ENCODE results near the gene GSTA5.
"Not testable (repeated sequence)": the region's sequence is repeated elsewhere in the genome, so short reads cannot be mapped to it uniquely, and the experiment has no call there.

GSTA5 gene

DNA sequence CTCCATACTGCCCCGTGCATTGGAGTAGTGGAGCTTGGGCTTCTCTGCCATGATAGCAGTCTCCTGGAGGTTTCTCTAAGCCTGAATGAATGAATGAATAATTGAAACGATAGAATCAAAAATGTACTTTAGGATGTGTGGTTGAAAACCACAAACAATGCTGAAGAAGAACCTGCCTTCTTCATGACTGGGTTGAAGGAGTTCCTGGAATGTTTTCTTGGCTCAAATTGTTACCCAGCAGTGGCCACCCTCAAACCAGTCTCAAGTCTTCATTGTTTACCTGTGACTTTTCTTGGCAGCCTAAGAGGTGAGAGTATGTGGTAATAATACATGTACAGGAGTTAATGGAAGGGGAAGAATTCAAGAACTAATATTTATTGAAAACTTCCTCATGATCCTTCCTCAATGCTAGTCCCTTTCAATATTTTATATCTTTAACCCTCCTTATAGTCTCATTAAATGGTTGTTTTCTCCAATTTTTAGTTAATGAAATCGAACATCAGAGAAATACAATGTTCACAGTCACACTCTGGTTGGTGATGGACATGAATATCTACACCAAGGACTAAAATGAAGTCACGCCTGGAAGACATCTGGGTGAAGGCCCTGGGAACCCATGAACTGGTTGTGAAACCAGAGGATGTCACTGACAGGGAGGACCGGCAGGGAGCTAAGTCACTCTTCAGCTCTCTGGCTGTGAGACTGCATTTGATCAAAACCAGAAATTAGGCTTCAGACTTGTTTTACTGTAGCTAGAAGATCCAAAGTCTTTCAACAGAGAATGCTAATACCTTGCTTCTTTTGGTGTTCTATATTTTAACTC is at the start of gene GSTA5:
Gene GSTA5 (minus strand): TSS at position 51 of the 823 bp plus-strand sequence.
- DNase-seq: no peak

DNA sequence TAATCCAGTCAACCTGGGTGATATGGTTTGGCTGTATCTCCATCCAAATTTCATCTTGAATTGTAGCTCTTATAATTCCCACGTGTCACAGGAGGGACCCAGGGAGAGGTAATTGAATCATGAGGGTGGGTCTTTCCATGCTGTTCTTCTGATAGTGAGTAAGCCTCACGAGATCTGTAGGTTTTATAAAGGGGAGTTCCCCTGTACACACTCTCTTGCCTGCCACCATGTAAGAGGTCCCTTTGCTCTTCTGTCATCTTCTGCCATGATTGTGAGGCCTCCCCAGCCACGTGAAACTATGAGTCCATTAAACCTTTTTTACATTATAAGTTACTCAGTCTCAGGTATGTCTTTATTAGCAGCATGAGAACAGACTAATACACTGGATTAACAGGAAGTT is 49.4 kb upstream of the GSTA5 start:
- DNase-seq: no peak

DNA sequence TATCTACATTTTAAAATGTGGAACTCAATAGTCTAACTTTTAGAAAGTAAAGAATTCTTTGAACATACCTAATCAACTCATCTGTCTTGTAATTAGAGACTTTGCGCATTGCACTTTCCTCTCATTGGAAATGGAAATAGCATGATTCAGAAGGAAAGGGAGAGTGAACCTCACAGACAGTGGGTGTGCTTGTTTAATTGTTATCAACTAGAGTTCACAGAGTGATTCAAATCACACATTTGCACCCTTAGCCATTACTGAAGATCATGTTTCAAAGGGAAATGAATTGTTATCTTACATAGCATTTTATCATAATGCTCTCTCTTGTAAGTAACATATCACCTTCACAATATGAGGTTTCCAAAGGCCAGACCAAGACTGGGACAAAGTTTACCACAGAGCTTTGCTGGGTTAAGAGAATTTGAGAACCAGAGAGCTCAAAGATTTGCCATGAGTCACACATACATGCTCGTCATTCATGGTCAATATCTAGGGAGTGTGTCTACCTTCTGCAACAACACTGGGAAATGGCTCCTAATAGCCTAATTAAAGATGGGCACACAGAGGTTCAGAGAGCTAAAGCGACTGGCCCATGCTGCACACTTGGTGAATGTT is 47.4 kb upstream of the GSTA5 start:
- DNase-seq: no peak

DNA sequence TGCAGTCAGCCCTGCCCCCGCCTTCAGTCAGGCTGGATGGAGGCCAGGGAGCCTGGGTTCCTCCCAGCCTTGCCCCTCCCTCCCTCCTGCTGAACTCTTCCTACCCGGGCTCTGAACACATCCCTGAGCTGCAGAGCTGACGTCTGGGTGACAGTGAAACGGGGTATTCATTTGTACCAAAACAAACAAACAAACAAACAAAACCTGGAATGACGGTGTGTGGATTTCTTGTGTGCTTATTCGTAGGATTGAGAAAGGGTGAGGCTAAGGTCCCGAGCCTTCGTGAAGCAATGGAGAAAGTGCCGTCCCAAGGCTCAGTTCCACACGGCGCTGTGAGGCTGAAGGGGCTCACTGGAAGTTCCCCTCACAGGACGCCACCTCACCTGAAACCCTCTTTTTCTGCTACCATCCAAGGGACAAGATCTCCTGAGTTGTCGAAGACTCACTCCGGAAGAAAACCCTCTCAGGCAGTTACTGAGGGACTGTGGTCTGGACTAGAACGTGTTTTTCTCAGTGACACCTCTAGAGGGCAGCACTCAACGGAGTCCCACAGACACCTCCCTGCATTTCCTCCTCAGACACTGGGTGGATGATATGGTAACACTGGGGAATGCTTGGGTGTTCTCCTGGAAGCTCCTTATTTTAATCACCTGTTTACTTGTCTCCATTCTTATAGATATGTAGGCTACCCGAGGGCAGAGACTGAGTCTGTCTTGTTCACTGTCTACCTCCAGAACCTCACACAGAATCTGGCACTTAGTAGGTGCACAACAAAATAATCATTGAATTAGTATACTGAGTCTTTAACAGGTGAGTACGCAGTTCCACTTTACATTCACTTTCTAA is 41.6 kb upstream of the GSTA5 start:
- peak; percentile 55 for DNase-seq

DNA sequence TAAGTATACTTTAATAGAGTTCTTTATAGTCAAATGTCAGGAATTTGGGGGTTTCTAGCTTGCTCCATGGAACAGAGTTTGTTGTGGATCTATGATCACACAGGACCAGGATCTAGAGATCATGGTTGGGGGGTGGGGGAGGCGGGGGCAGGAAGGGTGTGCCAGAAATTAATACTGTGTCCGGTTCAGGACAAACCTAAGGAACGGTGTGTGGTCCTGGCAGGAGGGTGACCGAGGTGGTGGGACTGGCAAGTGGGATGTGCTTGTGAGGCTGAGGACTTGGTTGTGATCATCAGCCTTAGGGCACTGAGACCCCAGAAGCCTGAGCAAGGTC is 41.0 kb upstream of the GSTA5 start:
- DNase-seq: no peak

DNA sequence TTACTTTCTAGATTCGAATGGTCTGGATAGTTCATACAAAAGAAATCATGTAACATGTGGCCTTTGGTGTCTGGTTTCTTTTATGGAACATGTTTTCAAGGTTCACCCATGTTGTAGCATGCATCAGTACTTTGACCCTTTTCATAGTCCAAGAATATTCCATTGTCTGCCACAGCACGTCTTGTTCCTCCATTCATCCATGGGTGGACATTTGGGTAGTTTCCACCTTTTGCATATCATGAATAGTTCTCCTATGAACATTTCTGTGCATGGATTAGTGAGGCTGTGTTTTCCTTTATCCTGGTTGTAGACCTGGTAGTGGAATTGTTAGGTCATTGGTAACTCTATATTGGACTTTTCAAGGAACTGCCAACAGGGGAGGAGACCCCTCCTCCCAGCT is 37.2 kb upstream of the GSTA5 start:
- no peak for DNase-seq

DNA sequence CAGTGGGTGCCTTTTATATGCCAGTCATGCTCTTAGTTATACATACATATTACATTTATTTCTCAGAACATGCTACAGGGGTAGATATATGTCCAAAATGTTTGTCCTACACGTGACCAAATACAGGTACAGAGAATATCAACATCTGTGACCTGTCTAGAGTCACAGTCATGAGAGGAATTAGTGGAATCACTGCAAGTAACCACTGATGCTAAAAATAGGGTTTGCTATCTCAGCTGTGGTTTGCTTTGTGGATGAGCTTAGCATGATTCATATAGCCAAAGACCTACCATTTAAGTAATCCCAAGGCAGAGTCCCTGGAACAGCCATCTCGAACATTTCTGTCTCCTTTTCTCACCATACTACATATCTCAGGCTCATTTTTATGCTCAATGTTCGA is 36.6 kb upstream of the GSTA5 start:
- no peak for DNase-seq

DNA sequence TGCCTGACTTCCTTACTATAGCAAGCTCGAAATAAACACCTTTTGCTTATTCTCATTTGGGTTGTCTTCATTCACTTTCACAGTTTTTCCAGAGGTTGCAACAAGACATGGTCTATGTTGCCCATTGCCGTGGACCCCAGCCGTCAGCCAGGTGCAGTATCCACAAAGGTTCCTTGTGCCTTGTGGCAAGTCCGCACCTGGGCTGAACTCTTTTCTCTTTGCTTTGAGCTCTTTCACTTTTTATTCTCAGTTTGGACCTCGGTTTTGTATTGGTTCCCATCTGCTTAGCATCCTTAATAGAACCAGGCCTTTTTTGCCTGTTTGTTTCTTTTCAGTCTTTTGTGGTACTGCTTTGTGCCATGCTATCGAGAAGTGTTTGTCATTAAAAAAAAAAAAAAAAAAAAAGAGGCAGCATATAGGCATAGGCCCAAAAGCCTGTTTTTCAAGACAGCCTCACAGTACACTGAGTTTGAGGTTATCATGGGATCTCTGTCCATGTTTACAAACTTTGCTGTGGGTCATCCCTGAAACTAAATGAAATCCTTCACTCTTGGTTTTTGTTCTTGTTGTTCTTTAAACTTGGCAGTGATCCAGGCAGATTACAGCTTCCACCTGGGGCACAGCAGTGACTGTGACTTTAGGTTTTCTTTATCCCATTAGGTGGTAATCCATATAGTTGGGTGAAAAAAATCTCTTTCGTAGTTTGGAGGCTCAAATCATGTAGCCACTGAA is 35.6 kb upstream of the GSTA5 start:
- DNase-seq: no peak

DNA sequence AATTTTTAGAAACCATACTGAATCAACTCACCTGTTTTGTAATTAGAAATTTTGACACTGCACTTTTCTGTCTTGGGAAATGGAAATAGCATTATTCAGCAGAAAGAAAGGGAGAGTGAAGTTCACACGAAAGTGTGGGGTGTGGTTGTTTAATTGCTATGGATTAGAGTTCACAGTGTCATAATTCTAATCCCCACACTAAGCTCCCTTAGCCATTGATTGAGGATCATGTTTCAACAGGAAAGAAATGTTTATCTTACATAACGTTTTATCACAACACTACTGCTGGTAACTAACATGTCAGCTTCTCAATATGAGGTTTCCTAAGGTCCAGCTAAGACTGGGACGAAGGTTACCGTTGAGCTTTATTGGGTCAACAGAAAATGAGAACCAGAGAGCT is 31.4 kb upstream of the GSTA5 start:
- DNase-seq: no peak

DNA sequence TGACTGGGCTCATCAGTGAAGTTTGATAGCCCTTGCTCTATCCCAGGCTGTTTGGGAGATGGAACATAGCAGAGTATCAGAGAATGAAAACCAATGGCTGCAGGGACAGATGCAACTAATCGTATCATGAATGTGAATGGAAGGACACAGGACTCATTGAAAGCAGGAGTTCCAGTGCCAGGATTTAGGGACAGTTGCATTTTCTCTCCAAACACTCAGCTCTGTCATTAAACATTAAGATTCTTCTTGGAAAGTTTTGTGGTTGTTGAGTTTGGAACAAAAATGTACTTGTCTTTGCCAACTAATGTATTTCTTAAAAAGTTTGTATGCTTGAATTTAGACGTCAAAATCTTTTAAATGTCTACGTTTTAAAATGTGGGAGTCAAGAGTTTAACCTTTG is 31.0 kb upstream of the GSTA5 start:
- no peak for DNase-seq

DNA sequence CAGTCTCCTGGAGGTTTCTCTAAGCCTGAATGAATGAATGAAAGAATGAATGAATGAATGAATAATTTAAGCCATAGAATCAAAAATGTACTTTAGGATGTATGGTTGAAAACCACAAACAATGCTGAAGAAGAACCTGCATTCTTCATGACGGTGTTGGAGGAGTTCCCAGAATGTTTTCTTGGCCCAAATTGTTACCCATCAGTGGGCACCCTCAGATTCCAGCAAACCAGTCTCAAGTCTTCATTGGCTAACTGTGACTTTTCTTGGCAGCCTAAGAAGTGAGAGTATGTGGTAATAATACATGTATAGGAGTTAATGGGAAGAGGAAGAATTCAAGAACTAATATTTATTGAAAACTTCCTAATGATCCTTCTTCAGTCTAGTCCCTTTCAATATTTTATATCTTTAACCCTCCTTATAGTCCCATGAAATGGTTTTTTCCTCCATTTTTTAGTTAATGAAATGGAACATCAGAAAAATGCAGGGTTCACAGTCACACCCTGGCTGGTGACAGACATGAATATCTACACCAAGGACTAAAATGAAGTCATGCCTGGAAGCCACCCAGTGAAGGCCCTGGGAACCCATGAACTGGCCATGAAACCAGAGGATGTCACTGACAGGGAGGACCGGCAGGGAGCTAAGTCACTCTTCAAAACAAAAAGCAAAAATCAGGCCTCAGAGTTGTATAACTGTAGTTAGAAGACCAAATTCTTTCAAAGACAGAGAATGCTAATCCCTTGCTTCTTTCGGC is 29.9 kb upstream of the GSTA5 start:
- not testable (repeated sequence) for DNase-seq

DNA sequence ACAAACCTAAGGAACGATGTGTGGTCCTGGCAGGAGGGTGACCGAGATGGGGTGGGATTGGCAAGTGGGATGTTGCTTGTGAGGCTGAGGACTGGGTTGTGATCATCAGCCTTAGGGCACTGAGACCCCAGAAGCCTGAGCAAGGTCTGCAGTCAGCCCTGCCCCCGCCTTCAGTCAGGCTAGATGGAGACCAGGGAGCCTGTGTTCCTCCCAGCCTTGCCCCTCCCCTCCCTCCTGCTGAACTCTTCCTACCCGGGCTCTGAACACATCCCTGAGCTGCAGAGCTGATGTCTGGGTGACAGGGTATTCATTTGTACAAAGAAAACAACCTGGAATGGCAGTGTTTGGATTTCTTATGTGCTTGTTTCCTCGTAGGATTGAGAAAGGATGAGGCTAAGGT is 28.3 kb upstream of the GSTA5 start:
- not testable (repeated sequence) for DNase-seq

DNA sequence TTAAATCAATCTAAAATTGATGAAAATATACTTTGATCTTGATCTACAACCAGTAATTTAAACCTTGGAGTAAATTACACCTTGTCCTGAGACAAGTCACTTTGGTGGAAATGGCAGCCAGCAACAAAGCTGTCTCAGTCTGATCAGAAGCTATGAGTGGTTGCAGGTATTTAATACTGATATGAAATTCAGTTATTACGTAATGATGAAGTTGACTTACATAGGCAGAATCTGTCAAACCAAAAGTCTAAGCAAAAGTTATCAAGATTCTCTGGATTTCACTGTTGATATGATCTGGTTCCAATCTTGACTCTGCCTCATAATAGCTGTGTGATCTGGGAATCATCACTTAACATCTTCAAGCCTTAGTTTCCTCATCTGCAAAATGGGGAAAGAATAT is 27.6 kb upstream of the GSTA5 start:
- DNase-seq: no peak

DNA sequence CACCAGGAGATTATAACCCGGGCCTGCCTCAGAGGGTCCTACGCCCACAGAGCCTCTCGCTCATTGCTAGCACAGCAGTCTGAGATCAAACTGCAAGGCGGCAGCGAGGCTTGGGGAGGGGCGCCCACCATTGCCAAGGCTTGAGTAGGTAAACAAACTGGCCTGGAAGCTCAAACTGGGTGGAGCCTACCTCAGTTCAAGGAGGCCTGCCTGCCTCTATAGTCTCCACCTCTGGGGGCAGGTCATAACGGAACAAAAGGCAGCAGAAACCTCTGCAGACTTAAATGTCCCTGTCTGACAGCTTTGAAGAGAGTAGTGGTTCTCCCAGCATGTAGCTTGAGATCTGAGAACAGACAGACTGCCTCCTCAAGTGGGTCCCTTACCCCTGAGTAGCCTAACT is 20.5 kb upstream of the GSTA5 start:
- not testable (repeated sequence) for DNase-seq

DNA sequence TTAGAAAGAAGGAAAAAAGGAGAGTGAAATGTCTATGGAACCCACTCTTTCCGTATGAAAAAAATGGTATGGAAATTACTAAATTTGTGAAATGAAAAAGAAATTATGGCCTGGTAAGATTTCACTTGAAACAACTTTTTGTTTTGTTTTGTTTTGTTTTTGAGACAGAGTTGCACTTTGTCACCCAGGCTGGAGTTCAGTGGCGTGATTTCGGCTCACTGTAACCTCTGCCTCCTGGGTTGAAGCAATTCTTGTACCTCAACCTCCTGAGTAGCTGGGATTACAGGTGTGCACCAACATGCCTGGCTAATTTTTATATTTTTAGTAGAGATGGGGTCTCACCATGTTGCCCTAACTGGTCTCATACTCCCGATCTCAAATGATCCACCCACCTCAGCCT is 17.8 kb upstream of the GSTA5 start:
- no peak for DNase-seq

DNA sequence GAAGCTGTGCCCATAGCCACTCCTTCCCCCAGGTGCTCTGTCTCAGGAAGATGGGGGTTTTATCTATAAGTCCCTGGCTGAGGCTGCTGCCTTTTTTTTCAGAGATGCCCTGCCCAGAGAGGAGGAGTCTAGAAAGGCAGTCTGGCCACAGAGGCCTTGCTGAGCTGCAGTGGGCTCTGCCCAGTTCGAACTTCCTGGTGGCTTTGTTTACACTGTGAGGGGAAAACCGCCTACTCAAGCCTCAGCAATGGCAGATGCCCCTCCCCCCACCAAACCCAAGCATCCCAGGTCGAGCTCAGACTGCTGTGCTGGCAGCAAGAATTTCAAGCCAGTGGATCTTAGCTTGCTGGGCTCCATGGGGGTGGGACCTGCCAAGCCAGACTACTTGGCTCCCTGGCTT is 15.5 kb upstream of the GSTA5 start:
- peak; percentile 11 for DNase-seq

DNA sequence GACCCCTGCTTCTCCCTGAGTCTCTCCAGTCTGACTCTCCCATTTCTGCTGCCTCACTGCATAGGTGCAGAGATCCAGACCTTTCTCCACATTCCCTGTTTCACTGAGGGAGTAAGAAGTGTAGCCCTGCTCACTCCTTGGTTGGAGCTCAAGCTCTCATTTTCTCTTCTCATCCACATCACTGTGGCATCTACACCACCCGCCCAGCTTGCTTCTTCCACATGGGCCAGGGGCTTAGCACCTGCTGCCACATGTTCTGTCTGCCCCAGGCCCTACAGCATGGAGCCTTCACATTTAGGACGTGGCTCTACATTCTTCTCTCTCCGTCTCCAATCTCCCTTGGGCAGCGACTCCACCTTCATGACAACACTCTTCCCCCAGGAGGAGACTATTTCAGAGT is 8.5 kb upstream of the GSTA5 start:
- no peak for DNase-seq

DNA sequence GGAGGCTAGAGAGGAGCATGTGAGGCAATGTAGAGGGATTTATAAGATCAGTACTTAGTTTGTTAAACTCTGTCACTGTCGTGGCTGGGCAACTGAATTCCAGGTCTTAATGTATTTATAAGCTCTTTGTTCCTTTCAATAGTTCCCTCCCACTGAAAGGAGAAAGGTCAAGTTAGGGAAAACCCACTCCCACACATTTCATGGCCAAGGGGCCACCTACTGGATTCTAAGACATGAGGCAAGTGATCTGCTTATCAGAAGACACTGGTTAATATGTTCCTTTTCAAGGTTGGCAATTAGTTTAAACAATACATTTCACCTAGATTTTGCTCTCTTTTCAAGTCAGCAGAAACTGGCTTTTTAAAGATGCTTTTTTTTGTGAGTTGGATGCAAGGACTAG is 5.4 kb upstream of the GSTA5 start:
- no peak for DNase-seq

DNA sequence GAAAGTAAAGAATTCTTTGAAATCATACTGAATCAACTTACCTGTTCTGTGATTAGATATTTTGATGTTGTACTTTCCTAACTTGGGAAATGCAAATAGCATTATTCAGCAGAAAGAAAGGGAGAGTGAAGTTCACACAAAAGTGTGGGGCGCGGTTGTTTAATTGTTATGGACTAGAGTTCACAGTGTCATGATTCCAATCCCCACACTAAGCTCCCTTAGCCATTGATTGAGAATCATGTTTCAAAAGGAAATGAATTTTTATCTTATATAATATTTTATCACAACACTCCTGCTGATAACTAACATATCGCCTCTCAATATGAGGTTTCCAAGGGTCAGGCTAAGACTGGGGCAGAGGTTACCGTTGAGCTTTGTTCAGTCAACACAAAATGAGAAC is 3.0 kb upstream of the GSTA5 start:
- no peak for DNase-seq

DNA sequence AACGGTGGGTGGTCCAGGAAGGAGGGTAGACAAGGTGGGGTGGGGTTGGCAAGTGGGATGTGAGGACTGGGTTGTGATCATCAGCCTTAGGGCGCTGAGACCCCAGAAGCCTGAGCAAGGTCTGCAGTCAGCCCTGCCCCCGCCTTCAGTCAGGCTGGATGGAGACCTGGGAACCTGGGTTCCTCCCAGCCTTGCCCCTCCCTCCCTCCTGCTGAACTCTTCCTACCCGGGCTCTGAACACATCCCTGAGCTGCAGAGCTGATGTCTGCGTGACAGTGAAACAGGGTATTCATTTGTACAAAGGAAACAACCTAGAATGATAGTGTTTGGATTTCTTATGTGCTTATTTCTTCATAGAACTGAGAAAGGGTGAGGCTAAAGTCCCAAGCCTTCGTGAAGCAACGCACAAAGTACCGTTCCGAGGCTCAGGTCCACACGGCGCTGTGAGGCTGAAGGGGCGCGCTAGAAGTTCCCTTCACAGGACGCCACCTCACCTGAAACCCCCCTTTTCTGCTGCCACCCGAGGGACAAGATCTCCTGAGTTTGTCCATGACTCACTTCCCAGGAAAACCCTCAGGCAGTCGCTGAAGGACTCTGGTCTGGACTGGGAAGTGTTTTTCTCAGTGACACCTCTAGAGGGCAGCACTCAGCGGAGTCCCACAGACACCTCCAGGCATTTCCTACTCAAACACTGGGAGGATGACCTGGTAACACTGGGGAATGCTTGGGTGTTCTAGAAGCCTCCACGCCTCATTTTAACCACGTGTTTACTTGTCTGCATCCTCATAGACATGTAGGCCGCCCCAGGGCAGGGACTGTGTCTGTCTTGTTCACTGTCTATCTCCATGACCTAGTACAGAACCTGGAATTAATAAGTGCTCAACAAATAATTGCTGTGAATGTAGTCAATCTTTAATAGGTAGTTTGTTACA is 1.2 kb downstream of the GSTA5 start:
- no peak for DNase-seq

DNA sequence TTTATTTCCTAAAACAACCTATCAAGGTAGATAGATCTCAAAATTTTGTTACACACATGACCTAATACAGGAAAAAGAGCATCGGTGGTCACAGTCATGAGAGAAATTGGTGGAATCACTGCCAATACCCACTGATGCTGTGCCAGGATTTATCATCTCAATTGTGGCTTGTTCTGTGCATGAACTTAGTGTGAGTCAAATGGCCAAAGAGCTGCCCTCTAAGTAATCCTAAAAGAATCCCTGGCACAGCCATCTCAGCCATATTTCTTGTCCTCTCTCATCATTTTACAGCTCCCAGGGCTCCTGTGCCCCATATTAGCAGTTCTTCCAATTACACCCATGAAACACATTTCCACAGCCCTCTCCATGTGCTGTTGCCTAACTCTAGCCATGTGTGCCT is 6.1 kb downstream of the GSTA5 start:
- no peak for DNase-seq
